Measurements from ENCODE around the gene MTCH1.
"Not testable (repeated sequence)": the region's sequence is repeated elsewhere in the genome, so short reads cannot be mapped to it uniquely, and the experiment has no call there.

GRCh38 chr6:36939005-36939404 is 47.0 kb downstream of the MTCH1 start:
- not testable (repeated sequence) for TF ChIP-seq CTCF (IDR thresholded peaks at IDR 0.05); EZH2 (IDR thresholded peaks at IDR 0.05; ENCODE audit: borderline replicate concordance, insufficient read depth, low read depth, low read length, poor library complexity, severe bottlenecking)
